GM19397 (cell line): ENCODE data around the gene FGA.

Experiments
- ATAC-seq: cut with Tn5 transposase; IDR thresholded peaks from one replicate; pipeline ENCODE4 v1.9.1; 2021; ENCODE audit warnings: mild to moderate bottlenecking, moderate library complexity; ENCODE audit not compliant: unreplicated experiment

Gene FGA

DNA sequence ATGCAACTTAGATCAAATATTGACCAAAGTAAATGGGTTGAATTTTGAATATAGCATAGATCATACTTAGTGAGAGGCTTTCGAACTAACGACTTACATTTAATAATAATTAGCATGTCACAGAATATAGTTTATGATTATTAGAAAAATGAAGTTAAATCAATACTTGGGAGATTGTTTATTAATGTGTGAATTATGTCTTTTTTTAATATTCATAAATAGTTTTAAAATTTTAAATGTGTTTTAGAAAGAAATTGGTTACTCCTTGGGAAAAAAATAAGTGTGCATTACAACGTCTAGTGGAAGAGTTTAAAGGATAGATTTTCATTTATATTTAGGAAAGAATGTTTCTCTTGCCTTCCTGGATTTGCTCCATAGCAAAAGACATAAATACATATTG lies 7.3 kb downstream of the FGA start:
- ATAC-seq: no peak

- ATAC-seq: no peak
These were observed 7.8 kb downstream of the FGA start for GRCh38 chr4:154582723-154583122.

- ATAC-seq: no peak
These were observed 10.6 kb downstream of the FGA start for GRCh38 chr4:154579927-154580326.

- ATAC-seq: no peak
These were observed 11.6 kb downstream of the FGA start for GRCh38 chr4:154578919-154579318.

GRCh38 chr4:154577324-154577723 lies 13.2 kb downstream of the FGA start:
- ATAC-seq: no peak

- no peak for ATAC-seq
These were observed 16.2 kb downstream of the FGA start for GRCh38 chr4:154574311-154574710.

- no peak for ATAC-seq
These were observed 17.2 kb downstream of the FGA start for GRCh38 chr4:154573190-154573870.

DNA sequence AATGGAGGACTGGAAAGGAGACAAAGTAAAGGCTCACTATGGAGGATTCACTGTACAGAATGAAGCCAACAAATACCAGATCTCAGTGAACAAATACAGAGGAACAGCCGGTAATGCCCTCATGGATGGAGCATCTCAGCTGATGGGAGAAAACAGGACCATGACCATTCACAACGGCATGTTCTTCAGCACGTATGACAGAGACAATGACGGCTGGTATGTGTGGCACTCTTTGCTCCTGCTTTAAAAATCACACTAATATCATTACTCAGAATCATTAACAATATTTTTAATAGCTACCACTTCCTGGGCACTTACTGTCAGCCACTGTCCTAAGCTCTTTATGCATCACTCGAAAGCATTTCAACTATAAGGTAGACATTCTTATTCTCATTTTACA lies 21.0 kb downstream of the FGA start:
- ATAC-seq: no peak

GRCh38 chr4:154569028-154569427 lies 21.5 kb downstream of the FGA start:
- no peak for ATAC-seq

- no peak for ATAC-seq
These were observed 23.8 kb downstream of the FGA start for GRCh38 chr4:154566639-154567204.

DNA sequence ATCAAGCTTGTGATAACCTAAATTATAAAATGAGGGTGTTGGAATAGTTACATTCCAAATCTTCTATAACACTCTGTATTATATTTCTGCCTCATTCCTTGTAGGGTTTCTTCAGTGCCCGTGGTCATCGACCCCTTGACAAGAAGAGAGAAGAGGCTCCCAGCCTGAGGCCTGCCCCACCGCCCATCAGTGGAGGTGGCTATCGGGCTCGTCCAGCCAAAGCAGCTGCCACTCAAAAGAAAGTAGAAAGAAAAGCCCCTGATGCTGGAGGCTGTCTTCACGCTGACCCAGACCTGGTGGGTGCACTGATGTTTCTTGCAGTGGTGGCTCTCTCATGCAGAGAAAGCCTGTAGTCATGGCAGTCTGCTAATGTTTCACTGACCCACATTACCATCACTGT lies 24.8 kb downstream of the FGA start:
- no peak for ATAC-seq

DNA sequence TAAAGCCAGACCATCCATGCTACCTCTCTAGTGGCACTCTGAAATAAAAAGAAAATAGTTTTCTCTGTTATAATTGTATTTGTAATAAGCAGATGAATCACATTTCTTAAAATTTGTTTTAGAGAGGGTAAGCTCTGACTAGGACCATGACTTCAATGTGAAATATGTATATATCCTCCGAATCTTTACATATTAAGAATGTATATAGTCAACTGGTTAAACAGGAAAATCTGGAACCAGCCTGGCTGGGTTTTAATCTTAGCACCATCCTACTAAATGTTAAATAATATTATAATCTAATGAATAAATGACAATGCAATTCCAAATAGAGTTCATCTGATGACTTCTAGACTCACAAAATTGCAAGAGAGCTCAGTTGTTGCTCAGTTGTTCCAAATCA lies 26.2 kb downstream of the FGA start:
- ATAC-seq: no peak

- no peak for ATAC-seq
These were observed 27.8 kb downstream of the FGA start, which contains the start of gene FGB for GRCh38 chr4:154562697-154563254. Gene FGB (plus strand): TSS chr4:154563011. CDS start chr4:154563019, 8 bp downstream.

DNA sequence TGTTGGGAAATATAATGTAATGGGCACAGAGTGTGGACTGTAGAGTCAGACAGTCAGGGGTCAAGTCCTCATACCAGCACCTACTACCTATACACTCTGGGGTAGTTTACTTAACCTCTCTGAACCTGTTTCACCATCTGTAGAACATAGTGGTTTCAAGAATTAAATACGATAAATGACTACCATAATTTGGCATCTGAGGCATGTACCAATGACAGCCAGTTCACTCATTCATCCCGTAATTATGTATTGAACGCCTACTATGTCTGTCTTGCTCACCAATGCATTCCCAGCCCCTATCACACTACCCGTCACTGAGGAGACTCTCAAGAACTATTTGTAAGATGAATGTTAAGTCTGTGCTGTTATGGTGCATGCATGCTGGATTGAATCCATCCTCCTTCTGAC lies 29.7 kb downstream of the FGA start:
- no peak for ATAC-seq

DNA sequence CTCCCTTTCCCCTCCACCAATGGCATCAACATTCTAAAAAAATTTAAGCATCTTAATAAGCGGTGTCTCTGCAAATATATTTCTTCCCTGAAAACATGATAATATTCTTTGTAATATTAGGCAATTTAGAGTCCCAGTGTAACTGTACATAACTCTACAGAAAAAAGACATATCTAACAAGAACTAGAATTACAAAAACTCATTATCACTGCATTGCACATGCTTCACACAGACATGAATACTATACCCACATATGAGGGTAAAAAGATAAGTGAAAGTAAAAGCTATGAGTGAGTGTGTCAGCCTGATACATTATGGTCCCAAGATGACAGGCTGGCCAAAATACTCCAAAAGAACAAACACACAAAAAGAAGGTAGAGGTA lies 30.1 kb downstream of the FGA start:
- no peak for ATAC-seq

DNA sequence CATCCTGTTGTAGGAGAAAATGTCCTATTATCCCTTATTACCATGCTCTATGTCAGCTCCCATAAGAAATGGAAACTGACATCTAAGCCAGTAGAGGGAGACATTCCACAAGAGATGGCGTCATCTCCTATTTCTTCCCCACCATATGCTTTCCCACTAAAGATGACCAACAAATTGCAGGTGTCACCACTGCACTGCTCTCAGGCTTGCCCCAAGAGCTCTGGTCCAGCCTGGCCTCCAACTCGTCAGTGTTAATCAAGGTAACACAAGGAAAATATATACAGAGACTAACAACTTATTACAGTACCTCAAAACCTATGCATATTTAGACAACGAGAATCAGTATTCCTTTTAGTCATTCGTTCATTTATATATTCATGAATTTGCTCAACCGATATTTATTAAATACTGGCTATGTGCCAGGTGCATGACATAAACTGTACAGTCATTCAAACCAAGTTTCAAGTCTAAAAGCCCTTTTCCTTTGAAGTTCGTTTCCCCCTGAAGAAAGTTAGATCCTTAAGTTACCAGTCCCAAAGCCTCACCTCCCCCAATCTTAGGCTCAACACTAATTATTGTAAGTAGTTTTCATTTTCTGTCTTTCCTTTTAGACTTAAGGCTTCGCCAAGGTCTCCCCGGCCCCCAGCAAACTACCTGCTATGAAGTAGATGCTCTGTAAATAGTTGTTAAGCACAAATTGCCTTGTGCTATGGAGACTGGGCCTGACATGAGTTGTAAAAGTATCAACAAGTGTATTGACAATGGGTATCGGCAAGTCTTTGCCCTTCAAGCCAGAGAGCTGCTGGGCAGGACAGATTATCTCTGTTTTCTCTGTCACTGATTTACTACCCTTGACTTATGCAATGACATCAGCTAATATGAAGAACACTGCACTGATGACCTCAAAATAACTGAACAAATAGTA lies 30.8 kb downstream of the FGA start:
- ATAC-seq: peak; percentile 81

- peak; percentile 33 for ATAC-seq
These were observed 31.4 kb downstream of the FGA start for GRCh38 chr4:154559141-154559493.

GRCh38 chr4:154551872-154552686 lies 38.5 kb downstream of the FGA start:
- peak; percentile 42 for ATAC-seq

DNA sequence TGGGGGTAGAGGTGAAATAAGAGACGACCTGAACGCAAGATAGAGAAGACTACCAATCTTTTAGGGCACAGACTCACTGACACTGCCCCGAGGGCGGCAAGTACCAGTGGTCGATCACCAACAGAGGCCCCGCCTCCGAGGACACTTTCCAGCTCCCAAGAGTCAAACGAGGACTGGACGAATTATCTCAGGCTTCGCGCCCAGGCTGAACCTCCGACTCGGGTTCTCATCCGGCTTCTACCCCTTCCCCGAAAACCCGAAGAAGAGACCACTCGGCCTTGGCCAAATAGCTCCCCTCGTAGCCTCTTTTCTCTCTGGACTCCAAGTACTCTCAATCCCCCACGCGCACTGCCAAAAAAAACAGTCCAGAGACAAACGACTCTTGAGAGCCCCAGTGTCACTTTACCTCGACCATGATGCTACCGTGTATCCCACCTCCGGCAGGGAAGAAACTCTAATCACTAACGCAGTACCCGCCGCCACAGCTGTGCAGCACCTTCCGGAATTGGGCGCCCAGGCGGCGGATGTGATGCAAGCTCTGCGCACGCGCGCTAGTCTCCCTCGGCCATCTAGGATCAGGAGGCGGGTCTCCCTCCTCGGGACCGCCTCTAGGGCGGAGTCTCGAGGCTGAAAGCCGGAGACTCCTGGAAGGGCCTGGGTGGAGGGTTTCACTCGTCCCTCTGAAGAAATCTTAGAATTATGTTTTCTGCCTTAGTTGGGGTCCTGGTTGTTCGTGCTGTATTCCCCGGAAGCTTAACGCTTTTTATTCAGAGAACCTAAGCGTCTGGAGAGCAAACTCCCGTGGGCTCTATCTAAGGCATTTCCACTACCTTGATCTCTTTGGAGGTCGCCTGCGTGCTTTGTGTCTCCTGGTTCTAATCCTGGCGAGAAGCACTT lies 40.4 kb downstream of the FGA start, which contains the start of gene PLRG1:
Gene PLRG1 (minus strand): TSS at position 507 of the 897 bp plus-strand sequence. CDS start 92 bp downstream, at position 415.
- ATAC-seq: peak; percentile 99

GRCh38 chr4:154545689-154546088 lies 44.9 kb downstream of the FGA start:
- ATAC-seq: no peak
